PC-3 (cell line): ENCODE data around the gene FUT8. TPM values are rescaled to one million over a fixed set of nuclear protein-coding genes. Genes with fewer than 3 reads are reported as not detected.
A peak's percentile ranks its signal among the peaks of the same experiment; 100 is the strongest.

Experiments
- ATAC-seq: fragments of 200-7000 bp; cut with Tn5 transposase; 2 replicates; pipeline ENCODE4 v1.9.1; 2020; ENCODE audit warnings: mild to moderate bottlenecking, moderate library complexity
- BruUV-seq: library from RNA; stranded (reverse); fragments of 400-500 nt; replicated peaks from 2 replicates; lab custom pipeline; 2021; lab: Mats Ljungman, UMichigan
- CTCF ChIA-PET: fragments of 300-600 bp; sonication (Branson Sonifier 250); formaldehyde crosslinking; loops from one replicate; lab custom pipeline; 2022; ENCODE audit warnings: antibody characterized with exemption; lab: Charles Lee
- POLR2A ChIA-PET: fragments of 300-600 bp; sonication (Branson Sonifier 250); formaldehyde crosslinking; loops from one replicate; lab custom pipeline; 2022; ENCODE audit warnings: antibody characterized with exemption; ENCODE audit not compliant: unreplicated experiment; lab: Charles Lee
- DNase-seq: peaks from one replicate; pipeline ENCODE4 v3.0.0-alpha.2; 2015
- H2AFZ ChIP-seq: fragments of 300-600 bp; sonication (generic); 2 replicates; pipeline ENCODE4 v1.6.0; 2016; ENCODE audit warnings: antibody characterized with exemption, low read length
- H3F3A ChIP-seq: fragments of 300-600 bp; sonication (generic); one replicate; pipeline ENCODE4 v1.6.0; 2017; ENCODE audit warnings: antibody characterized with exemption, low read length, control low read depth, mild to moderate bottlenecking; ENCODE audit not compliant: unreplicated experiment
- H3K27ac ChIP-seq: fragments of 300-600 bp; sonication (generic); 2 replicates; pipeline ENCODE4 v1.5.1; 2016; ENCODE audit warnings: mild to moderate bottlenecking, low read length
- H3K27me3 ChIP-seq: fragments of 300-600 bp; sonication (generic); 2 replicates; pipeline ENCODE4 v1.6.1; 2016; ENCODE audit warnings: low read length, mixed read lengths
- H3K36me3 ChIP-seq: fragments of 300-600 bp; sonication (generic); 2 replicates; pipeline ENCODE4 v1.6.1; 2016; ENCODE audit warnings: low read depth, mixed run types, low read length, mixed read lengths
- H3K4me1 ChIP-seq: fragments of 300-600 bp; sonication (generic); 2 replicates; pipeline ENCODE4 v1.5.1; 2016; ENCODE audit warnings: low read length; ENCODE audit not compliant: insufficient read depth
- H3K4me2 ChIP-seq: fragments of 300-600 bp; sonication (generic); 2 replicates; pipeline ENCODE4 v1.6.0; 2016; ENCODE audit warnings: low read length
- H3K4me3 ChIP-seq: fragments of 300-600 bp; sonication (generic); 2 replicates; pipeline ENCODE4 v1.5.1; 2016; ENCODE audit warnings: mild to moderate bottlenecking, low read length, mixed read lengths
- H3K79me2 ChIP-seq: fragments of 300-600 bp; sonication (generic); 2 replicates; pipeline ENCODE4 v1.6.1; 2017; ENCODE audit warnings: low read length, mixed read lengths
- H3K9ac ChIP-seq: fragments of 300-600 bp; sonication (generic); 2 replicates; pipeline ENCODE4 v1.6.0; 2016; ENCODE audit warnings: mild to moderate bottlenecking, low read length
- H3K9me2 ChIP-seq: fragments of 300-600 bp; sonication (generic); replicated peaks from 2 replicates; pipeline ENCODE4 v1.6.1; 2016; ENCODE audit warnings: mixed run types, low read length, mixed read lengths
- H3K9me3 ChIP-seq: fragments of 300-600 bp; sonication (generic); 2 replicates; pipeline ENCODE4 v1.6.1; 2016; ENCODE audit warnings: low read length, mixed read lengths
- H4K20me1 ChIP-seq: fragments of 300-600 bp; sonication (generic); 2 replicates; pipeline ENCODE4 v1.6.1; 2016; ENCODE audit warnings: low read length, mixed read lengths
- CTCF ChIP-seq: fragments of 300-600 bp; sonication (generic); conservative IDR thresholded peaks from 2 replicates; pipeline ENCODE4 v1.5.1; 2017; ENCODE audit warnings: antibody characterized with exemption, low read depth, mild to moderate bottlenecking, low read length
- EZH2 ChIP-seq: fragments of 300-600 bp; sonication (generic); IDR thresholded peaks from one replicate; pipeline ENCODE4 v1.6.1; 2017; ENCODE audit warnings: antibody characterized with exemption, mild to moderate bottlenecking, low read length; ENCODE audit not compliant: unreplicated experiment
- EZH2phosphoT487 ChIP-seq: fragments of 300-600 bp; sonication (generic); IDR thresholded peaks from 2 replicates; pipeline ENCODE4 v1.6.1; 2018; ENCODE audit warnings: mild to moderate bottlenecking, antibody characterized with exemption, low read length, borderline replicate concordance
- intact Hi-C: fragments of 100-400 bp; cut with micrococcal nuclease; formaldehyde crosslinking; loops from 2 replicates; pipeline ENCODE4 v1.9.0; 2023
- total RNA-seq: library from RNA; depleted of rRNA; stranded (reverse); fragments of >200 nt; gene quantifications from 2 replicates; pipeline ENCODE4 v1.2.3, GENCODE V29; 2014

Gene FUT8
- total RNA-seq, 1 experiment from 2014 or later, result 132 TPM

- Histone ChIP-seq H3K36me3 (peaks cover 14% of the 10 kb centered on the region; the same call in 1 of the 2 replicates), H4K20me1 (no peaks in the 10 kb centered on the region), H3K79me2 (no peaks in the 10 kb centered on the region), H3K4me1 (no peaks in the 10 kb centered on the region), H3K27ac (no peak overlapping the region), H3F3A (no peaks in the 10 kb centered on the region), H3K9me3 (no peaks in the 10 kb centered on the region), H3K4me3 (no peak overlapping the region), H3K4me2 (no peak overlapping the region), H2AFZ (no peak overlapping the region), H3K27me3 (no peaks in the 10 kb centered on the region), H3K9ac (no peak overlapping the region), H3K9me2 (no peaks in the 10 kb centered on the region)
- DNase-seq (peak; percentile 7), ATAC-seq (peak; percentile 83)
- ChIA-PET CTCF (no interaction called here), POLR2A (no interaction called here)
- intact Hi-C loops, result loop anchor here (10.0 kb wide), 1 partner anchor 317 kb away; the partner anchor contains the start of gene FUT8
- BruUV-seq, result no TSS peak
- no peak for TF ChIP-seq EZH2phosphoT487
- TF ChIP-seq EZH2, result no peak
- TF ChIP-seq CTCF, result no peak
Measured at GRCh38 chr14:65731933-65732506, 319.5 kb downstream of the FUT8 start.

- H3K9me2 ChIP-seq, result no peaks in the 10 kb centered on the region
- no peaks in the 10 kb centered on the region for H3K4me1 ChIP-seq
- intact Hi-C loops, result loop anchor here (2.0 to 10.0 kb wide), 3 partner anchors 36 to 324 kb away; partner anchors contain the start of gene FUT8
- ChIA-PET CTCF (no interaction called here), POLR2A (no interaction called here)
- DNase-seq (no peak), ATAC-seq (peak; percentile 65)
- no TSS peak for BruUV-seq
- H3K79me2 ChIP-seq, result no peaks in the 10 kb centered on the region
- H2AFZ ChIP-seq, result no peak overlapping the region
- H3K36me3 ChIP-seq, result peaks cover 21% of the 10 kb centered on the region
- TF ChIP-seq EZH2, result no peak
- TF ChIP-seq CTCF, result no peak
- TF ChIP-seq EZH2phosphoT487, result no peak
- H3K4me2 ChIP-seq, result no peak overlapping the region
- no peak overlapping the region for H3K4me3 ChIP-seq
- H3F3A ChIP-seq, result no peaks in the 10 kb centered on the region
- H3K27ac ChIP-seq, result no peak overlapping the region
- no peak overlapping the region for H3K9ac ChIP-seq
- no peaks in the 10 kb centered on the region for H3K27me3 ChIP-seq
- H4K20me1 ChIP-seq, result no peaks in the 10 kb centered on the region
- H3K9me3 ChIP-seq, result no peaks in the 10 kb centered on the region
Measured at GRCh38 chr14:65738339-65738738, 325.8 kb downstream of the FUT8 start.
